HG02571 (cell line): ENCODE data around the gene RAD51D.
"Not testable (repeated sequence)": the region's sequence is repeated elsewhere in the genome, so short reads cannot be mapped to it uniquely, and the experiment has no call there.

ENCODE experiments used
- ATAC-seq: cut with Tn5 transposase; IDR thresholded peaks from one replicate; pipeline ENCODE4 v1.9.1; 2021; ENCODE audit warnings: mild to moderate bottlenecking, moderate library complexity; ENCODE audit not compliant: unreplicated experiment

The RAD51D gene

GRCh38 chr17:35119370-35120165, at the start of gene RAD51D:
TSS of gene RAD51D (minus strand) at chr17:35119860. CDS start at chr17:35119613, 247 bp downstream.
- peak; percentile 66 for ATAC-seq

GRCh38 chr17:35167666-35168065, 48.0 kb upstream of the RAD51D start:
- no peak for ATAC-seq

- ATAC-seq, result no peak
Observed at GRCh38 chr17:35167046-35167445, 47.4 kb upstream of the RAD51D start.

GRCh38 chr17:35166526-35166925, 46.9 kb upstream of the RAD51D start:
- no peak for ATAC-seq

- ATAC-seq, result no peak
Observed at GRCh38 chr17:35164716-35165115, 45.1 kb upstream of the RAD51D start.

GRCh38 chr17:35163886-35164285, 44.2 kb upstream of the RAD51D start:
- ATAC-seq, result no peak

- ATAC-seq, result no peak
Observed at GRCh38 chr17:35162755-35163154, 43.1 kb upstream of the RAD51D start.

- ATAC-seq, result no peak
Observed at GRCh38 chr17:35161281-35161761, 41.7 kb upstream of the RAD51D start.

- ATAC-seq, result no peak
Observed at GRCh38 chr17:35160354-35161201, 40.9 kb upstream of the RAD51D start.

- no peak for ATAC-seq
Observed at GRCh38 chr17:35159940-35160339, 40.3 kb upstream of the RAD51D start.

GRCh38 chr17:35155246-35155645, 35.6 kb upstream of the RAD51D start:
- ATAC-seq, result no peak

- no peak for ATAC-seq
Observed at GRCh38 chr17:35154196-35155165, 34.8 kb upstream of the RAD51D start.

GRCh38 chr17:35152421-35153140, 32.9 kb upstream of the RAD51D start:
- ATAC-seq, result no peak

GRCh38 chr17:35151080-35151479, 31.4 kb upstream of the RAD51D start:
- ATAC-seq, result not testable (repeated sequence)

GRCh38 chr17:35149941-35150340, 30.3 kb upstream of the RAD51D start:
- no peak for ATAC-seq

GRCh38 chr17:35148144-35148543, 28.5 kb upstream of the RAD51D start:
- no peak for ATAC-seq

- ATAC-seq, result no peak
Observed at GRCh38 chr17:35147375-35147905, 27.8 kb upstream of the RAD51D start, which contains the start of gene UNC45B. TSS of gene UNC45B (plus strand) at chr17:35147817. CDS start at chr17:35148264, 447 bp downstream.

- no peak for ATAC-seq
Observed at GRCh38 chr17:35146214-35146833, 26.7 kb upstream of the RAD51D start.

- no peak for ATAC-seq
Observed at GRCh38 chr17:35144840-35145239, 25.2 kb upstream of the RAD51D start.
